PFSK-1 (cell line): ENCODE results near the gene MAP2K5.

Experiments used
- FOXP2 ChIP-seq: optimal IDR thresholded peaks from 2 replicates; pipeline ENCODE3; 2011; ENCODE audit warnings: borderline replicate concordance, control low read depth, inconsistent platforms; ENCODE audit not compliant: insufficient read depth; ENCODE audit errors: extremely low read length, extremely low read depth
- POLR2AphosphoS5 ChIP-seq: IDR thresholded peaks from 2 replicates; pipeline ENCODE4 v1.6.1; 2012; ENCODE audit warnings: low read depth, mild to moderate bottlenecking, control low read depth, low read length, moderate library complexity
- SIN3A ChIP-seq: IDR thresholded peaks from 2 replicates; pipeline ENCODE4 v1.6.1; 2012; ENCODE audit warnings: mild to moderate bottlenecking, low read length, moderate library complexity, borderline replicate concordance; ENCODE audit not compliant: insufficient read depth
- TAF1 ChIP-seq: IDR thresholded peaks from 2 replicates; pipeline ENCODE4 v1.6.1; 2012; ENCODE audit warnings: low read length, control low read depth, borderline replicate concordance; ENCODE audit not compliant: insufficient read depth
- TF ChIP-seq, protein P1 (sequence below), 2 experiments: IDR thresholded peaks; 2 replicates each; pipeline versions ENCODE4 v1.6.1 to v1.8.0; 2011 to 2012; ENCODE audit warnings: low read depth in 2 of 2, low read length in 2 of 2, control low read depth in 1 of 2, inconsistent platforms in 1 of 2, mild to moderate bottlenecking in 1 of 2, moderate library complexity in 1 of 2; ENCODE audit not compliant: insufficient read depth in 1 of 2

The MAP2K5 gene

DNA sequence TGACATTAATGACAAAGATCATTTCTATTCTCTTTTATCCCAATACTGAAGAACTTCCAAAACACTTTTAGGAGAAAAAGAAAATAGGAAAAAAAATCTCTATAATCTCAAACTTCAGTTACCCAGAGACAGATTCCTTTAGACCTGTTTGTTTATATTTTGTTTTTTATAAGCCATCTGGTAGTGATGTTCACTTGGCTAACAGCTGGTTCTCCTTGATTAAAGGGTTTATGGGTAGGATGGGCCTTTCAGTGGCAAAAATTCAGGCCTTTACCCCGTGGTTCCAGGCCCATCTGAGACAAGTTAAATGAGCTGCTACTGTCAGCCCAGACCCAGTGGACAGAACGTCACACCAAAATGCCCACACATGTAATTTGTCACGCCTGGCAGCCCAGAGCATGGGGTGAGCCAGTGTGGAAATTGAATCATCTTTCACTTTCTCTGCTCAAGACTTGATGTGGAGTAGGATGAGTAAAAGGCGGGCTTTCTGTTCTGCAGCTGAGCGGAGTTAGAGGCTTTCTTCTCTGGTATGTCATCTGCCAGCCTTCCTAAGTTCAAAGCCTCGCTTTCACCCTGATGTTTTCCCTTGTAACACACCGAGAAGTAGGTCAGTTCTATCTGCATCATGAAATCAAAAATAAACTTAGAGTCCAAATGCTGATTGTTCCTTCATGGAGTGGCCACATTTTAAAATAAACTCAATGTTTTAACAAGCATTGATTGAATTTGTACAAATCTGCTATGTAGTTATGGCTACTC lies 220.3 kb downstream of the MAP2K5 start:
- TF ChIP-seq POLR2AphosphoS5 (no peak), TAF1 (no peak), FOXP2 (no peak), SIN3A (no peak)
- TF ChIP-seq, protein P1, sequence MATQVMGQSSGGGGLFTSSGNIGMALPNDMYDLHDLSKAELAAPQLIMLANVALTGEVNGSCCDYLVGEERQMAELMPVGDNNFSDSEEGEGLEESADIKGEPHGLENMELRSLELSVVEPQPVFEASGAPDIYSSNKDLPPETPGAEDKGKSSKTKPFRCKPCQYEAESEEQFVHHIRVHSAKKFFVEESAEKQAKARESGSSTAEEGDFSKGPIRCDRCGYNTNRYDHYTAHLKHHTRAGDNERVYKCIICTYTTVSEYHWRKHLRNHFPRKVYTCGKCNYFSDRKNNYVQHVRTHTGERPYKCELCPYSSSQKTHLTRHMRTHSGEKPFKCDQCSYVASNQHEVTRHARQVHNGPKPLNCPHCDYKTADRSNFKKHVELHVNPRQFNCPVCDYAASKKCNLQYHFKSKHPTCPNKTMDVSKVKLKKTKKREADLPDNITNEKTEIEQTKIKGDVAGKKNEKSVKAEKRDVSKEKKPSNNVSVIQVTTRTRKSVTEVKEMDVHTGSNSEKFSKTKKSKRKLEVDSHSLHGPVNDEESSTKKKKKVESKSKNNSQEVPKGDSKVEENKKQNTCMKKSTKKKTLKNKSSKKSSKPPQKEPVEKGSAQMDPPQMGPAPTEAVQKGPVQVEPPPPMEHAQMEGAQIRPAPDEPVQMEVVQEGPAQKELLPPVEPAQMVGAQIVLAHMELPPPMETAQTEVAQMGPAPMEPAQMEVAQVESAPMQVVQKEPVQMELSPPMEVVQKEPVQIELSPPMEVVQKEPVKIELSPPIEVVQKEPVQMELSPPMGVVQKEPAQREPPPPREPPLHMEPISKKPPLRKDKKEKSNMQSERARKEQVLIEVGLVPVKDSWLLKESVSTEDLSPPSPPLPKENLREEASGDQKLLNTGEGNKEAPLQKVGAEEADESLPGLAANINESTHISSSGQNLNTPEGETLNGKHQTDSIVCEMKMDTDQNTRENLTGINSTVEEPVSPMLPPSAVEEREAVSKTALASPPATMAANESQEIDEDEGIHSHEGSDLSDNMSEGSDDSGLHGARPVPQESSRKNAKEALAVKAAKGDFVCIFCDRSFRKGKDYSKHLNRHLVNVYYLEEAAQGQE (IDR thresholded peaks at IDR 0.05; ENCODE audit: insufficient read depth in 1 of 2, low read depth in 2 of 2, low read length in 2 of 2) = no peak

DNA sequence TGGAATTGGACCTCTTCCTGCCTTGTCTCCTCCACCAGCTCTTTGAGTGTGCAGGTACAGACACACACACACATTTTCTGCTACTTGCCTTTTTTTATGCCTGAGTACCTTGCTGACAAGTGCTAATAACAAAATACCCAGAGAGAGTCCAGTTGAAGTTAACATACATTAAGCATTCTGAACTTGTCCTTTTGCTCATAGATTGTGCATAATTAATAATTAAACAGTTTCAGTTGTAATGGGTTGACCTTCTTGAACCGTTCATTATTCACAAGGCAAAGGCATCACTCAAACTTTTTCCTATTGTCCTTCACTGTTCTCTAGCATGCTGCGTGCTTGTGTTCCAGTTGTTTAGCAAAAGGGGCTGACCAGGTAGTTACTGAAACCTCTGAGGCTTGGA lies 223.2 kb downstream of the MAP2K5 start:
- TF ChIP-seq SIN3A (no peak), TAF1 (no peak), POLR2AphosphoS5 (no peak), FOXP2 (no peak)
- TF ChIP-seq, protein P1 (IDR thresholded peaks at IDR 0.05; ENCODE audit: insufficient read depth in 1 of 2, low read depth in 2 of 2, low read length in 2 of 2) = no peak

DNA sequence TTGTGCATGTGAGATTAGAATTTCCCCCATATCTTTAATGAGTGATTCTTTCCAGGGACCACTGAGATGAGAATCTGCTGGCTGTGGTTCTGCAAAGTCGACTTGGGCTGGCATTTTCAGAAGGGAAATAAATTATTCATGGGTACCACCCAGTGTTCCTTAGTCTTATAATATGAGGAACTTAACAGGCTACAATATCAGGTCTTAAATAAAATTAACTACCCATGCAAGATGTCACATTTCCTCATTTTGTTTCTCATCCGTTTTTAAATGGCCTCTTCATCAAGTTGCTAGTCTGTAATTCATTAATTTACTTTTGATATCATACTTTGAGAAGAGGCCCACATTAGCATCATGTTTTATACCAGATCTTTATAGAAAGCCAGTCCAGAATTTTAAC lies 224.5 kb downstream of the MAP2K5 start:
- TF ChIP-seq, protein P1 (IDR thresholded peaks at IDR 0.05; ENCODE audit: insufficient read depth in 1 of 2, low read depth in 2 of 2, low read length in 2 of 2) = no peak
- no peak for TF ChIP-seq SIN3A
- TF ChIP-seq POLR2AphosphoS5 = no peak
- no peak for TF ChIP-seq TAF1
- TF ChIP-seq FOXP2 = no peak

DNA sequence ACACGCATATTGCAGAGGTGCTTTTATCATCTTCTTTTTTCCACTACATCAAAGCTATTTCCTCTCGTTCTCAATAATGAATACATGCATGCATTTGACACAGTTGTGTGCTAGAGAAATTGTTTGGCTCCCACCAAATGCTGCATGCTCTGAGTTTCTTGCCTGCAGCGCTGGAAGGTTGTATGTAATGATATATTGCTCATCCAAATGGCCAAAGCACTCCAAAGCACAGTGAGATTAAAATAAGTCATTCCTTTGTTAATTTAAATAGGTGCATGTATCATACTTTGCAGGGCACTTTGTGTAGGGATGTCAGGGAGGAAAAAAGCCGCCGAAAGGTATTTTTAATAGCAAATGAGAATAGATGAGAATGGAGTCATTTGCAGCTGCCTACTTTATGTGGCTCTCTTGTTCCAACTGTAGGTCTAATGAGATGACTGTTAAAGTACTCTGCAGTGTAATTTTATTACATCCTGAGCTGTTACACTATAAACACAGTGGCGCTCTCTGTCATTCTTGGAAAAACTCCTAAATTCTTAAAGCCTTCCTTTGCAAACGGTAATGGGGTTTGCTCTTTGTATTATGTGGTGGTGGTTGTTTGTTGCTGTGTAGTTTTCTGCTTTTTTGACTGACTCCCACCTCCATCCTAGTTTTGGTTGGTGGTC lies 225.9 kb downstream of the MAP2K5 start:
- TF ChIP-seq, protein P1 (IDR thresholded peaks at IDR 0.05; ENCODE audit: insufficient read depth in 1 of 2, low read depth in 2 of 2, low read length in 2 of 2) = no peak
- TF ChIP-seq POLR2AphosphoS5 (no peak), TAF1 (no peak), SIN3A (no peak), FOXP2 (no peak)
